ENCODE results near the gene DTX2.
"Not testable (repeated sequence)": the region's sequence is repeated elsewhere in the genome, so short reads cannot be mapped to it uniquely, and the experiment has no call there.

DNA sequence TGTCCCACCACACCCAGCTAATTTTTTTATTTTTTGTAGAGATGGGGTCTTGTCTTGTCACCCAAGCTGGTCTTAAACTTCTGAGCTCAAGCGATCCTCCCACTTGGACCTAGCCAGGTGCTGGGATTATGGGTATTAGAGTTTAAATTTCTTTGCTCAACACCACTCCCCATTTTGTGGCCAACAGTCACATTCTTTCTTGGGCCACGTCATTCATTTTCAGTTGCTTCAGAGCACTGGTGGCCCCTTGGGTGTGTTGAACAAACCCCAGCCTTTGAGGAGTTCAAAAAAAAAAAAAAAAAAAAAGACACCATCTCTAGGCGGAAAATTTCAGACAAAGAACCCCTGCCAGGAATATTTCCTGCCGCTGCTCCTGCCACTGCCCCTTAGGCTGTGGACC lies 4.5 kb upstream of the DTX2 start:
- not testable (repeated sequence) for TF ChIP-seq EP300 (conservative IDR thresholded peaks at IDR 0.05; ENCODE audit: poor library complexity, severe bottlenecking)
- TF ChIP-seq, protein P1, sequence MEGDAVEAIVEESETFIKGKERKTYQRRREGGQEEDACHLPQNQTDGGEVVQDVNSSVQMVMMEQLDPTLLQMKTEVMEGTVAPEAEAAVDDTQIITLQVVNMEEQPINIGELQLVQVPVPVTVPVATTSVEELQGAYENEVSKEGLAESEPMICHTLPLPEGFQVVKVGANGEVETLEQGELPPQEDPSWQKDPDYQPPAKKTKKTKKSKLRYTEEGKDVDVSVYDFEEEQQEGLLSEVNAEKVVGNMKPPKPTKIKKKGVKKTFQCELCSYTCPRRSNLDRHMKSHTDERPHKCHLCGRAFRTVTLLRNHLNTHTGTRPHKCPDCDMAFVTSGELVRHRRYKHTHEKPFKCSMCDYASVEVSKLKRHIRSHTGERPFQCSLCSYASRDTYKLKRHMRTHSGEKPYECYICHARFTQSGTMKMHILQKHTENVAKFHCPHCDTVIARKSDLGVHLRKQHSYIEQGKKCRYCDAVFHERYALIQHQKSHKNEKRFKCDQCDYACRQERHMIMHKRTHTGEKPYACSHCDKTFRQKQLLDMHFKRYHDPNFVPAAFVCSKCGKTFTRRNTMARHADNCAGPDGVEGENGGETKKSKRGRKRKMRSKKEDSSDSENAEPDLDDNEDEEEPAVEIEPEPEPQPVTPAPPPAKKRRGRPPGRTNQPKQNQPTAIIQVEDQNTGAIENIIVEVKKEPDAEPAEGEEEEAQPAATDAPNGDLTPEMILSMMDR (IDR thresholded peaks at IDR 0.05; ENCODE audit: poor library complexity, severe bottlenecking), result not testable (repeated sequence)
